Measurements from ENCODE around the gene JAZF1. TPM values are rescaled to one million over a fixed set of nuclear protein-coding genes. Genes with fewer than 3 reads are reported as not detected.

JAZF1 gene
- total RNA-seq, 1 donor from 2014 or later: 0.96 TPM

- Histone ChIP-seq H3K4me3 (ENCODE audit: low read depth, low read length) (no peak overlapping the region), H3K27me3 (ENCODE audit: control insufficient read depth, insufficient read depth, low read length) (no peaks in the 10 kb centered on the region), H3K36me3 (ENCODE audit: control insufficient read depth, insufficient read depth, low read length) (no peaks in the 10 kb centered on the region)
- DNase-seq (ENCODE audit: low read depth): no peak
- no peak for TF ChIP-seq CTCF (IDR thresholded peaks at IDR 0.05; ENCODE audit: insufficient read depth, low read length, poor library complexity, severe bottlenecking)
These were observed 183.3 kb downstream of the JAZF1 start for GRCh38 chr7:27997188-27997707.

- no peak for TF ChIP-seq CTCF (IDR thresholded peaks at IDR 0.05; ENCODE audit: insufficient read depth, low read length, poor library complexity, severe bottlenecking)
- DNase-seq (ENCODE audit: low read depth): no peak
- Histone ChIP-seq H3K27me3 (ENCODE audit: control insufficient read depth, insufficient read depth, low read length) (no peaks in the 10 kb centered on the region), H3K4me3 (ENCODE audit: low read depth, low read length) (no peak overlapping the region), H3K36me3 (ENCODE audit: control insufficient read depth, insufficient read depth, low read length) (no peaks in the 10 kb centered on the region)
These were observed 184.5 kb downstream of the JAZF1 start for GRCh38 chr7:27996141-27996540.

GRCh38 chr7:27995228-27995627 lies 185.4 kb downstream of the JAZF1 start:
- H3K36me3 ChIP-seq (ENCODE audit: control insufficient read depth, insufficient read depth, low read length): no peaks in the 10 kb centered on the region
- no peak overlapping the region for H3K4me3 ChIP-seq (ENCODE audit: low read depth, low read length)
- no peak for TF ChIP-seq CTCF (IDR thresholded peaks at IDR 0.05; ENCODE audit: insufficient read depth, low read length, poor library complexity, severe bottlenecking)
- no peak for DNase-seq (ENCODE audit: low read depth)
- H3K27me3 ChIP-seq (ENCODE audit: control insufficient read depth, insufficient read depth, low read length): no peaks in the 10 kb centered on the region

GRCh38 chr7:27994639-27995038 lies 186.0 kb downstream of the JAZF1 start:
- H3K4me3 ChIP-seq (ENCODE audit: low read depth, low read length): no peak overlapping the region
- no peak for TF ChIP-seq CTCF (IDR thresholded peaks at IDR 0.05; ENCODE audit: insufficient read depth, low read length, poor library complexity, severe bottlenecking)
- no peak for DNase-seq (ENCODE audit: low read depth)
- H3K27me3 ChIP-seq (ENCODE audit: control insufficient read depth, insufficient read depth, low read length): no peaks in the 10 kb centered on the region
- H3K36me3 ChIP-seq (ENCODE audit: control insufficient read depth, insufficient read depth, low read length): no peaks in the 10 kb centered on the region

GRCh38 chr7:27992755-27993493 lies 187.7 kb downstream of the JAZF1 start:
- Histone ChIP-seq H3K36me3 (ENCODE audit: control insufficient read depth, insufficient read depth, low read length) (no peaks in the 10 kb centered on the region), H3K4me3 (ENCODE audit: low read depth, low read length) (no peak overlapping the region), H3K27me3 (ENCODE audit: control insufficient read depth, insufficient read depth, low read length) (no peaks in the 10 kb centered on the region)
- TF ChIP-seq CTCF (IDR thresholded peaks at IDR 0.05; ENCODE audit: insufficient read depth, low read length, poor library complexity, severe bottlenecking): no peak
- DNase-seq (ENCODE audit: low read depth): no peak

- no peak overlapping the region for H3K4me3 ChIP-seq (ENCODE audit: low read depth, low read length)
- no peak for TF ChIP-seq CTCF (IDR thresholded peaks at IDR 0.05; ENCODE audit: insufficient read depth, low read length, poor library complexity, severe bottlenecking)
- H3K36me3 ChIP-seq (ENCODE audit: control insufficient read depth, insufficient read depth, low read length): no peaks in the 10 kb centered on the region
- H3K27me3 ChIP-seq (ENCODE audit: control insufficient read depth, insufficient read depth, low read length): no peaks in the 10 kb centered on the region
- no peak for DNase-seq (ENCODE audit: low read depth)
These were observed 188.5 kb downstream of the JAZF1 start for GRCh38 chr7:27992097-27992496.
